Neural progenitor cell (in vitro differentiated cells): ENCODE measurements around the gene TUBAL3. TPM values are rescaled to one million over a fixed set of nuclear protein-coding genes. Genes with fewer than 3 reads are reported as not detected.
A peak's percentile ranks its signal among the peaks of the same experiment; 100 is the strongest.

Source experiments
- DNase-seq: peaks from one replicate; pipeline ENCODE4 v3.0.0-alpha.2; 2016; ENCODE audit warnings: low spot score
- H2AFZ ChIP-seq: fragments of 200-600 bp; sonication (generic); replicated peaks from 2 replicates; pipeline ENCODE4 v1.6.1; 2016; ENCODE audit warnings: antibody characterized with exemption
- H3F3A ChIP-seq: fragments of 200-600 bp; sonication (generic); 2 replicates; pipeline ENCODE4 v1.6.1; 2016; ENCODE audit warnings: antibody characterized with exemption, low read depth
- H3K27ac ChIP-seq: fragments of 200-600 bp; sonication (generic); 2 replicates; pipeline ENCODE4 v1.5.1; 2016; ENCODE audit warnings: mild to moderate bottlenecking
- H3K27me3 ChIP-seq: fragments of 200-600 bp; sonication (generic); 2 replicates; pipeline ENCODE4 v1.6.1; 2016; ENCODE audit warnings: mild to moderate bottlenecking, moderate library complexity
- H3K36me3 ChIP-seq: fragments of 200-600 bp; sonication (generic); 2 replicates; pipeline ENCODE4 v1.5.1; 2016
- H3K4me1 ChIP-seq: fragments of 200-600 bp; sonication (generic); 2 replicates; pipeline ENCODE4 v1.6.1; 2016; ENCODE audit warnings: mixed run types
- H3K4me2 ChIP-seq: fragments of 200-600 bp; sonication (generic); 2 replicates; pipeline ENCODE4 v1.6.1; 2016
- H3K4me3 ChIP-seq: fragments of 200-600 bp; sonication (generic); 2 replicates; pipeline ENCODE4 v1.5.1; 2016
- H3K79me2 ChIP-seq: fragments of 200-600 bp; sonication (generic); 2 replicates; pipeline ENCODE4 v1.6.1; 2016; ENCODE audit warnings: low read depth
- H3K9ac ChIP-seq: fragments of 200-600 bp; sonication (generic); 2 replicates; pipeline ENCODE4 v1.6.1; 2016
- H3K9me3 ChIP-seq: fragments of 200-600 bp; sonication (generic); 2 replicates; pipeline ENCODE4 v1.5.1; 2016; ENCODE audit warnings: low read depth
- H4K20me1 ChIP-seq: fragments of 200-600 bp; sonication (generic); 2 replicates; pipeline ENCODE4 v1.6.1; 2016; ENCODE audit warnings: low read depth
- H3K27ac Mint-ChIP-seq: 3 replicates; pipeline ENCODE4 v1.8.0; 2021; ENCODE audit warnings: mixed read lengths
- H3K27me3 Mint-ChIP-seq: 2 replicates; pipeline ENCODE4 v1.8.0; 2022; ENCODE audit warnings: low read depth, mild to moderate bottlenecking, inconsistent platforms, moderate library complexity, mixed read lengths; ENCODE audit not compliant: insufficient read depth
- H3K36me3 Mint-ChIP-seq: 3 replicates; pipeline ENCODE4 v1.8.0; 2021; ENCODE audit warnings: mixed read lengths
- H3K4me1 Mint-ChIP-seq: 3 replicates; pipeline ENCODE4 v1.8.0; 2021; ENCODE audit warnings: mixed read lengths
- H3K4me3 Mint-ChIP-seq: 3 replicates; pipeline ENCODE4 v1.8.0; 2021; ENCODE audit warnings: mild to moderate bottlenecking, moderate library complexity, mixed read lengths
- H3K9me3 Mint-ChIP-seq: 3 replicates; pipeline ENCODE4 v1.8.0; 2020; ENCODE audit warnings: mixed read lengths
- EZH2 ChIP-seq: fragments of 200-600 bp; sonication (generic); IDR thresholded peaks from 2 replicates; pipeline ENCODE4 v1.6.1; 2017; ENCODE audit warnings: antibody characterized with exemption, mild to moderate bottlenecking, moderate library complexity
- EZH2phosphoT487 ChIP-seq: fragments of 200-600 bp; sonication (generic); IDR thresholded peaks from 2 replicates; pipeline ENCODE4 v1.6.1; 2017; ENCODE audit warnings: antibody characterized with exemption
- total RNA-seq: library from RNA; depleted of rRNA; stranded (reverse); fragments of >200 nt; gene quantifications from 2 replicates; pipeline ENCODE4 v1.2.3, GENCODE V29; 2015; ENCODE audit warnings: low replicate concordance
- TF ChIP-seq, protein P1 (sequence below): fragments of 200-600 bp; sonication (generic); IDR thresholded peaks from 2 replicates; pipeline ENCODE4 v1.5.1; 2017; ENCODE audit warnings: antibody characterized with exemption, mild to moderate bottlenecking

TUBAL3 gene
- total RNA-seq, 1 donor from 2014 or later = not detected

DNA sequence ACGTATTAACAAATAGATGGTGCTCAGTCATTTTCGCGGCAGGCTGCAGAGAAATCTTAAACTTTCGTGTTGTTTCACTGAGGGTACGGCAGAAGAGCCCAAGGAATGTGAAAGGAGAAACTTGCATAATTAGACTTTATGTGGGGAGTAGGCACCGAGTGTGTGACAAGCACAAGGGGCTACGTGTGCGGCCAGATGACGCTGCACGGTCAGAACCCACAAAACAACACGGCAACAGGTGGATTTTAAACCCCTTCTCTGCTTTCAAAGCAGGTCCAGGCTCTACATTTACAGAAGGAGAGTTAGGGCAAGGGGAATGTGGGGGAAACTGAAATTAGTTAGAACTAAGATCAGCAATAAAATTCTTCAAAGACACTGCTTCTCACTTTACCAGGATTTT lies 40.3 kb downstream of the TUBAL3 start:
- H3K27ac Mint-ChIP-seq = peak overlapping the region; percentile 6
- peaks cover 2% of the 10 kb centered on the region for H3K27me3 Mint-ChIP-seq

DNA sequence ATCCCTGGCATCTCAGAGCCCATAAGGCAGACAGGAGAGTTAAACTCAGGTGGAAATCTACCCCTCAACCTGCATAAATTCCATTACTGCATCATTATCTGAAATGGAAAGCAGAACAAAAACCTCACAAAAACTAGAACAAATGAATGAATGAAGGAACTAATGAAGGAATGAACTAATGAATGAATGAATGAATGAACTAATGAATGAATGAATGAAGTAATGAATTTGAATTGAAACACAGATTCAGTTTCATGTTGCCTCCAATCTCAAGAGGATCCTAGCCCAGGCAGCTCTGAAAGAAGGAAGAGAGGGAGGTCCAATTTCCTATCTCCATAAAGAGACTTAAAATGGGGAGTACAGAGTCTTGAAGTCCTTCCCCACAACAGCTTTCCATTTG lies 41.8 kb downstream of the TUBAL3 start:
- H3K27me3 ChIP-seq = no peaks in the 10 kb centered on the region
- H3K9me3 ChIP-seq = no peaks in the 10 kb centered on the region
- no peak for DNase-seq
- no peak overlapping the region for H3K9ac ChIP-seq
- H3K4me3 ChIP-seq = no peak overlapping the region
- no peaks in the 10 kb centered on the region for H3K36me3 ChIP-seq
- Mint-ChIP-seq H3K4me3 (no peak overlapping the region), H3K36me3 (no peaks in the 10 kb centered on the region), H3K9me3 (no peaks in the 10 kb centered on the region), H3K27ac (no peak overlapping the region), H3K27me3 (peaks cover 2% of the 10 kb centered on the region), H3K4me1 (peaks cover 6% of the 10 kb centered on the region)
- no peak for TF ChIP-seq EZH2phosphoT487
- TF ChIP-seq, protein P1, sequence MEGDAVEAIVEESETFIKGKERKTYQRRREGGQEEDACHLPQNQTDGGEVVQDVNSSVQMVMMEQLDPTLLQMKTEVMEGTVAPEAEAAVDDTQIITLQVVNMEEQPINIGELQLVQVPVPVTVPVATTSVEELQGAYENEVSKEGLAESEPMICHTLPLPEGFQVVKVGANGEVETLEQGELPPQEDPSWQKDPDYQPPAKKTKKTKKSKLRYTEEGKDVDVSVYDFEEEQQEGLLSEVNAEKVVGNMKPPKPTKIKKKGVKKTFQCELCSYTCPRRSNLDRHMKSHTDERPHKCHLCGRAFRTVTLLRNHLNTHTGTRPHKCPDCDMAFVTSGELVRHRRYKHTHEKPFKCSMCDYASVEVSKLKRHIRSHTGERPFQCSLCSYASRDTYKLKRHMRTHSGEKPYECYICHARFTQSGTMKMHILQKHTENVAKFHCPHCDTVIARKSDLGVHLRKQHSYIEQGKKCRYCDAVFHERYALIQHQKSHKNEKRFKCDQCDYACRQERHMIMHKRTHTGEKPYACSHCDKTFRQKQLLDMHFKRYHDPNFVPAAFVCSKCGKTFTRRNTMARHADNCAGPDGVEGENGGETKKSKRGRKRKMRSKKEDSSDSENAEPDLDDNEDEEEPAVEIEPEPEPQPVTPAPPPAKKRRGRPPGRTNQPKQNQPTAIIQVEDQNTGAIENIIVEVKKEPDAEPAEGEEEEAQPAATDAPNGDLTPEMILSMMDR = no peak
- no peak for TF ChIP-seq EZH2
- H3K4me1 ChIP-seq = no peaks in the 10 kb centered on the region
- H4K20me1 ChIP-seq = no peaks in the 10 kb centered on the region
- no peak overlapping the region for H3K27ac ChIP-seq
- H3K79me2 ChIP-seq = no peaks in the 10 kb centered on the region
- H3K4me2 ChIP-seq = no peak overlapping the region
- H3F3A ChIP-seq = no peaks in the 10 kb centered on the region
- no peak overlapping the region for H2AFZ ChIP-seq

More for the DNA sequence above, 40.3 kb downstream of the TUBAL3 start:
- H3K4me2 ChIP-seq = no peak overlapping the region
- H3K27ac ChIP-seq = no peak overlapping the region
- H3K27me3 ChIP-seq = no peaks in the 10 kb centered on the region
- H3K4me1 Mint-ChIP-seq = peaks cover 6% of the 10 kb centered on the region
- H3K9me3 ChIP-seq = no peaks in the 10 kb centered on the region
- no peaks in the 10 kb centered on the region for H3K4me1 ChIP-seq
- H3K36me3 ChIP-seq = no peaks in the 10 kb centered on the region
- no peak for DNase-seq
- H2AFZ ChIP-seq = no peak overlapping the region
- H3K36me3 Mint-ChIP-seq = no peaks in the 10 kb centered on the region
- no peaks in the 10 kb centered on the region for H3K9me3 Mint-ChIP-seq
- H3K4me3 Mint-ChIP-seq = no peak overlapping the region
- H4K20me1 ChIP-seq = no peaks in the 10 kb centered on the region
- H3F3A ChIP-seq = no peaks in the 10 kb centered on the region
- H3K9ac ChIP-seq = no peak overlapping the region
- TF ChIP-seq EZH2 (no peak), EZH2phosphoT487 (no peak)
- TF ChIP-seq, protein P1 = no peak
- no peaks in the 10 kb centered on the region for H3K79me2 ChIP-seq
- H3K4me3 ChIP-seq = no peak overlapping the region

DNA sequence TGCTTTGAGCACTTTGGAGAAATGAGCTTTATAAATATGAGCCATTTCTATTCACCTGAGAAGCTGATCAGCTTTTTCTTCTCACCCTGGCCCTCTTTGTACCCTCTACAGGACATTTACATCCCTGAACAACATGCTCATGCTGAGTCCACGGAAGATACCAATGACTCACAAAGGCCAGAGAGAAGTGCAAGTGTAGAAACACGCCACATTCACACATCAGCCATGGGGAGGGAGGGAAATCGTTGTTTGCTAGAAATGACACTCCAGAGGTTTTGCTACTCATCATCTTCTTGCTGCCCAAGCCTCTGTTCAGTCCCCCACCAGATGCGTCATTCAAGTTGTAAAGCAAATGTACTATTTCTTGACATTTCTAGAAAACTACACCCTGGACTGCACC lies 42.7 kb downstream of the TUBAL3 start:
- no peak overlapping the region for H3K9ac ChIP-seq
- H4K20me1 ChIP-seq = no peaks in the 10 kb centered on the region
- no peaks in the 10 kb centered on the region for H3K79me2 ChIP-seq
- H3K36me3 ChIP-seq = no peaks in the 10 kb centered on the region
- H3K4me3 ChIP-seq = no peak overlapping the region
- H3K36me3 Mint-ChIP-seq = no peaks in the 10 kb centered on the region
- DNase-seq = no peak
- no peak overlapping the region for H2AFZ ChIP-seq
- H3K4me3 Mint-ChIP-seq = no peak overlapping the region
- no peak overlapping the region for H3K27ac ChIP-seq
- H3K27me3 Mint-ChIP-seq = peaks cover 2% of the 10 kb centered on the region
- H3K4me2 ChIP-seq = no peak overlapping the region
- no peaks in the 10 kb centered on the region for H3F3A ChIP-seq
- no peak overlapping the region for H3K27ac Mint-ChIP-seq
- no peaks in the 10 kb centered on the region for H3K9me3 ChIP-seq
- no peaks in the 10 kb centered on the region for H3K4me1 ChIP-seq
- TF ChIP-seq, protein P1 = no peak
- no peak for TF ChIP-seq EZH2
- TF ChIP-seq EZH2phosphoT487 = no peak
- no peaks in the 10 kb centered on the region for H3K9me3 Mint-ChIP-seq
- H3K4me1 Mint-ChIP-seq = peaks cover 6% of the 10 kb centered on the region
- H3K27me3 ChIP-seq = no peaks in the 10 kb centered on the region
